Activated naive CD8-positive, alpha-beta T cell treated with anti-CD3 and anti-CD28 coated beads, Interleukin-2, amount 50 U/mL, for 16 hours (primary cell): ENCODE data around the gene ARL15.
A peak's percentile ranks its signal among the peaks of the same experiment; 100 is the strongest.

Source experiments
- DNase-seq: peaks from one replicate; pipeline ENCODE4 v3.0.0-alpha.2; 2020; ENCODE audit warnings: low read depth, low spot score

ARL15 gene

DNA sequence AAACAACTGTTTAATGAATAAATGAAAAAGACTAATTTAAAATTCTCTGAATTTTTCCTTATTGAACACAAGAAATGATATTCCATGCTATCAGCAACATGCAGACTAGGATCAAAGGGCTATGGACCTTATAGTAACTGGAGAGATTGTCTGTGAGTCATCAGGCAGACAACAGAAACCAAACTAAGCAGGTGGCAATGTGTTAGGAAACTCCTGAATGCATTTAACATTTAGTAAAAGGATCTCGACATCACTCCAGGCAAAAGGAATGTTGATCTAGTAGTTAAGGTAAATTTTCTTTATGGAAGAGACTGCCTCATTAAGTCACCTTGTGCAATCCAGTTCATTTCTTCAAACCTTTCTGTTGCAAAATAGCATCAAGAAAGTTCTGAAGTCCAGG, 58.4 kb downstream of the ARL15 start:
- DNase-seq = no peak

DNA sequence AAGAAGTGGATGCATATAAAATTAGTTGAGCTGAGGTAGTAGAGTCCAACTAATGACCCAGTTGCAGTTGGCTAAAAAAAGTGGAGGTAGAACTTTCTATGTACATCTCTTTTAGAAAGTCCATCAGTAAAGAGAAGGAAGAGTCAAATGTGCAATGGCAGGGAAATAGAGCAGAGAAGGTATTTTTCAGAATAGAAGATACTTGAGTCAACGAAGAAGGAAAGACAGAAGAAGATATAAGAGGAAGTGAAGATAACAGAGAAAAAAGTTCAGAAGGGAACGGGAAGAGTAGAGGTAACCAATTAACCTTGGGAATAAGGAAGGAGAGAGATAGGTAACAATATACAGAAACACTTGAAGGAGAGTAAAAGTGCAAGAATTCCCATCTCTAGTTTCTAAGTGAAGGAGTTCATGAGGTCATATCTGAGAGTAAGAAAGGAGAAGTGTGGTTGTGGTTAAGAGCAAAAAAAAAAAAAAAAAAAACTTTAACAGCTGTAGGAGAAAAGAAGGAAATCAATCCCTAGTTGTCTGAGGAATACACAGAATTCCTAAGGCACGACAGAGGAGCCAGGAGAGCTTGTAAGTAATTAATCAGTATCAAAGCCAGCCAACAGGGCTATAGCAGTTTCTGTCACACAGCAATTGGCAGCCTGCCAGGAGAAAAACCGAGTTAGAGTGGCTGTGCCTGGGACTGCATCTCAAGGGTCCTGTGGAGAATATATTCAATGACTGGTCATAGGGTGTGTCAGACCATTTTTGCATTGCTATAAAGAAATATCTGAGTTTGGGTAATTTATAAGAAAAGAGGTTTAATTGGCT, 61.0 kb downstream of the ARL15 start:
- no peak for DNase-seq

DNA sequence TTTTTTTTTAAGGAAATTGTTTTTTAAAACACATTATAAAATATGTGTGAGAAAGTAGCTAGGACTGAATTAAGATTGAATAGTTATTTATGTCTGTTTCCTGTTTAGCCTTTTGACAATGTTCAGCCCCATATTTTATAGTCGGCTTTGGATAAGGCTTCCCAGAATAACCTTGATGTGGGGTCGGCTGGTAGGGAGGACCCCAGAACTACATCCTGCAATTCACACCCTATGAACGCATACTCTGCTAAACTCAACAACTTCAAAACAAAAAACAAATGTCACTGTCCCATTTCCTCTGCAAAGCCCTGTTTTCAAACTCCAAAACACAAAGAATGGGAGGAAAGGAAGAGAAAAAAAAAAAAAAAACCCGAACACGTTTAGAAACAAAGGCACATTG, 63.1 kb downstream of the ARL15 start:
- DNase-seq = no peak

DNA sequence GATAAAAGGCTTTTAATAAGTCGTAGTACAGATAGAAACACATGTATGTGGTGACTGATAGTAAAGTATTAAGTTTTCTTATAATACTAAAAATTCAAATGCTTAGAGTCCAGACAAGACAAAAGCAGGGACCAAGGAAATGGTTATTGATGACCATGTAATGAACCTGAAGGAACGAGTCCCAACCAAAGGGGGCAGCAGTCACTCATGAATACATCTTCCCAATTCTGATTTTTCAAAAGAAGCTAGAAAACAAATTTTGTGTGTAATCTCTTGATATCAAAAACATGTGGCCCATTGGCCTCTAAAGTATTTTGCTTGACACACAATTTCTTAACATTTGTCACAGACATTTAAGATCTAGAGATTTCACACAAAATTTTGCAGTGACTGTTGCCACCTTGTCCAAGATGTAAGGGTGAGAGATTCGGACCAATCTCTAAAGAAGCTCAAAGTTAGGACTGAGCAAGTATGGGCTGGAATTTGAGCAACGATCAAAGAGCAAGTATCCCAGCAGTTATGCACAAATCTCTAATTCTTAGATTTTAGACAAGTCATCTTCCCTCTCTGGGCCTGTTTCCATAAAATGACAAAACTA, 66.8 kb downstream of the ARL15 start:
- DNase-seq = no peak

DNA sequence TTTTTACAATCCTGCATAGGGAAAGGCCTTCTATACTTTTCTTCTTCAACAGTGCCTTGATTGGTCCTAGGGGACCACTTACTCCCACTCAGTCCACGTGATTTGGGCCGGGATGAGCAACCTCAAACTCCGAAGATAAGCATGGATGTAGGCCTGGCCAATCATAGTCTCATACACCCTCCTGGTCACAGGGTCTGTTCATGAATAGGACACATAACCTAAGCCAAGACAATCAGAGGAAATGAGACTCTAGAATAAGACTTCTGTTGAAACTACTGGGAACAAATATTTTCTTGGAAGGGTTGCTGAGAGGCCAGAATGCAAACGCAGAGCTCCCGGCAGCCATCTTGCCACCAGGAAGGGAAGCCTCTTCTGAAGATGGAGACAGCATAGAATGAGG, 68.1 kb downstream of the ARL15 start:
- no peak for DNase-seq

DNA sequence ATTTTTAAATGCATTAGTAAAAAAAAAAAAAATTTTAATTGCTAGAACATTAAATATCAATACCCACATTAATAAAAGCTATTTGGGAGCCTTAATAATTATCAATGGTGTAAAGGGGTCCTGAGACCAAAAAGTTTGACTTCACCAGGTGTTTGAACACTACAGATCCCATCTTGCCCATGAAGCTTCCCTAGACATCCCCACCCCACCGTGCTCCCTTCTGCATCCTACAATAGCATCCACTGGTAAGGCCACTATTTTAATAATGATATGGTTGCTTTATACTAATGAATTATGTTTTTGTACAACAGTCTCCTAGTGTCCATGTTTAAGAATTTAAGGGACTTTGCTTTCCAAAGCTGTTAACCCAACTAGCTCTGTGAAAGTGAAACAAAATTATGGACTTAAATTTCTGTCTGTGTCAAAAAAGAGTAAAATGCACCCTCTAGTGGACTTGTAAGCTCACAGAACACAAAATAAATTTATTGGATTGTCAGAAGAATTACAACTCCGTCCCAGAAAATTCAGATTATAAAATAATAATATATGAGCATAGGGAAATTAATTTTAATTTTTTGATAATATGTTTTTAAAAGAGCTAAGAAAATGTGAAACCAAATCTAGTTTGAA, 76.0 kb downstream of the ARL15 start:
- DNase-seq = no peak

DNA sequence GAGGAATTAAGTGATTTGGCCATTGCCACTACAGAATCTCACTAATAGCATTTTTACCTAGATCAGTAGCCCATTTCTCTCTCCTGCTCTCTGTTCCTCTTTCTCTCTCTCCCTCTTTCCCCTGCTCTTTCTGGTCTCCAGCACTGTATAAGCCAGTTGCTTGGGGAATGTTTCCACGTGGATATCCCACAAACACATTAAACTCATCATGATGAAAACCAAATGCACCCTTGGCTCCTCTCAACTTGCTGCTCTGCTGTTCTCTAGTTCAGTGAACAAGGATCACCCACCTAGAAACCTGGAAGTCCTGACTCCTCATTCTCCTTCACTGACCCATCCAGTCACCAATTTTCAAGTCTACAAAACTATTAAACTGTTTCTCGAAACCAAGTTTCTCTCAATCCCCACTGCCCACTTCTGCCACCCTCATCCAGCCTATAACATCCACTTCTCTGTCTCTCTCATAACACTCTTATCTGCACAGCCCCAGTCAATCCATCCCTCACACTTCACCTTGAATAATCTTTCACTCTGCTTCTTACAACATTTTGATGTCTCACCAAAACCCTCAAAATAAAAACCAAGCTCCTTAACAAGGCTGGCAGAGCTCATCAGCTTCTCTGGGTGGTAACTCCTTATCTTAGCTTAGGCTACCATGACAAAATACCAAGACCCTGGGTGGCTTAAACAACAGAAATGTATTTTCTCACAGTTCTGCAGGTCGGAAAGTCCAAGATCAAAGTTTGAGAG, 79.3 kb downstream of the ARL15 start:
- no peak for DNase-seq

DNA sequence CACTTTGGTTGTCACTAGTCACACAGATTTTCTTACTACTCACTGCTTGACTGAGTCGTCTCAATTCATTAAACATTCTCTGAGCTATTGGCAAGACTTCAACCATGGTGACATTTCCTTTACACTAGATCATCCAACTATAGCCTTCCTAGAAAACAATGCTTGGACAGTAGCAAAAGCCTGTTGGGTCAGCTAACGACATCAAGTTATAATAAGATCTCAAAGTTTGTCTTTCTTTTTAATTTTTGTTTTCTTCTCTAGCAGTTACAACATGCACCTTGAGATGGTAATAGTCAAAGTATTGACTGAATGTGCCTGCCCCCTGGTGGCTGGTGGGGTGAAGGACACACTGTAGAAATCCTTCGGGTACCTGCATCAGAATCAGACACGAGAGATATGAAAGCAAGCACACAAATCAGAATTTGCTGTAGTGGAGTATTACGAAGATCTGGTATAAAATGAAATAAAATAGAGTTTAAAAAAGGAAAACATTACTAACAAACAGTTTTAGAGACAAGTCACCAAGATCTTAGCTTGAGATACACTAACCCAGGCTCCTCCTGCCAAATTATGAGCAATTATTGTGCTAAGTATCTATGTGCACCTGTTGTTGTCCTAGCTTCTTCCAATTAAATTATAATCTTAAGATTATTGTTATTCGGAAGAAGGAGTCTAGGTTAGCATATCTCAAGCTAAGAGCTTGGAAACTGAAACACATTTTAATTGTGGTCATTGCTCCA, 81.2 kb downstream of the ARL15 start:
- DNase-seq = peak; percentile 34

DNA sequence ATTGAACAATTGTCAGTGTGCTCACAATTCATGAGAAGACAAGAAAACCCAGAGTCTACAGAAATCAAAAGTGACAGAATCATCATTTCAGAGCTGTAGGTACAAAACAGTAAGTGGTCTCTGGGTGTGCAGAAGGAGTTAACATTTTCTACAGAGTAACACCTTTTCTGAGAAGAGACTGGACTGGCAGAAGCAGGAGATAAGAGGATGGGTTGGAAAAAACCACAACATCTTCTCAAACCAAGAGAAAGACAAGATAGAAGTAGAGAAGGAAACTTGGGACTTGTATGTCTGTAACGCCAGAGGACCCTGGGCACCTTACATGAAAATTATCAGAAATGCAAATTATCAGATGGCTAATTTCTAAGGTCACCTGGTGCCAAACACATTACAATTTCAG, 82.6 kb downstream of the ARL15 start:
- no peak for DNase-seq

DNA sequence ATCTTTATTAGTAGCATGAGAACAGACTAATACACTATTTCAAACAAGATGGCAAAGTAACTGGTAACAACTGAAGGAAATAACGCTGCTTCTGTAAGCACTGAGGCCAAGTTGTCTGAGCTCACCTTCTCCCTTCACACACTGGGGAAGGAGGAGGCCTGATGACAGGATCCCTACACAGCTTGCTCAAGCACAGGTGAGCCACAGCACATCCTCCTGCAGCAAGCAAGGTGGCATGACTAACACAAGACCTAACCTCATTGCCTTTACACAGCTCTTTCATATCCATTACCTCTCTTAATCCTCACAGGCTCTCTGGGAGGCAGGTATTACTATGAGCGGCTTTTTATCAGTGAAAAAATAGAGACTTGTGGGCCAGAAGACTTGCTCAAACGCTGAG, 83.3 kb downstream of the ARL15 start:
- no peak for DNase-seq

DNA sequence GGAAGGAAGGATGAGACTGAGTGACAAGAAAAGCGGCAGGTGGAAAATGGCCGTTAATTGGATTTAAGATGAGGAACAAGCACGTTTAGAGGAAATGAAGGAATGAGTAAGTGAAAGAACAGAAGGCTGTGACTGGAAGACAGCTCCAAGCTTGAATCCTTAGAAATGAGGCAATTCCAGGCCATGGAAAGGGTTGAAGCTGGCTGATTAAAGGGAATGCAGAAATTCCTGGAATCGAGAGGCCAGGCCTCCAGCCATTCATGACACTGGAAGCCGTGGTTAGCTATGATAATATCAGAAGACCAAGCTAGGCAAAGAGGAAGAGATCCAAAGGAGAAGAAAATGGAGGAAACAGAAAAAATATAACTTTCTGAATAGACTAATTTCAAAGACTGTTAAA, 84.2 kb downstream of the ARL15 start:
- DNase-seq = no peak

DNA sequence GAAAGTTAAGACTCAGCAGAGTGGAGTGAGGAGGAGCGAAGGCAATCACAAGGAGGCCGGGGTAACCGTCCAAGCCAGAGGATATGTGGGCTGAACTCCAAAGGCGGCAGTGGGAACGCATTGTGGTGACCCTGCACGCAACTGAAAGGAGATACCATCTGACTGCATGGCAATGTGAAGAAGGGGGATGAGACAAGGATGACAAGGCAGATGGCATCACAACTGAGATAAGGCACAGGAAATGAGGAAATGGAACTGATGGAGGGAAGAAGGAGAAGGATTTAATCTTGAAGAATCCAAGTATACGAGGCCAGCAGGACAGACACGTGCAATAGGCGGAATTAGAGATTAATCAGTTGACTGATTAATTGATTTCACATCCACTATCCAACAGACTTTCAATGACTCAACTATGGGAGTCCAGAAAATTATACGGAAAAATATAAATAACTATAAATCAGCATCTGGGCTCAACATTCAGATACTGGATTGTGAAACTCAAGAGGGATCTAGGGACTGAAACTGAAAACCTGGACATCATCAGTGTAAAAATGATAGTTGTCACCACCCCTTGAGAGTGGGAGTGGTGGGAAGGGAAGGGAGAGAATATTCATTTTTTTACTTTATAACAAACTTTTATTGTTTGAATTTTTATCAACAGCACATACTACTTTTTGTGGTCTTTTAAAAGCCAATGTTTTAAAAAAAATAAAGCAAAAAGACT, 86.1 kb downstream of the ARL15 start:
- DNase-seq = no peak

DNA sequence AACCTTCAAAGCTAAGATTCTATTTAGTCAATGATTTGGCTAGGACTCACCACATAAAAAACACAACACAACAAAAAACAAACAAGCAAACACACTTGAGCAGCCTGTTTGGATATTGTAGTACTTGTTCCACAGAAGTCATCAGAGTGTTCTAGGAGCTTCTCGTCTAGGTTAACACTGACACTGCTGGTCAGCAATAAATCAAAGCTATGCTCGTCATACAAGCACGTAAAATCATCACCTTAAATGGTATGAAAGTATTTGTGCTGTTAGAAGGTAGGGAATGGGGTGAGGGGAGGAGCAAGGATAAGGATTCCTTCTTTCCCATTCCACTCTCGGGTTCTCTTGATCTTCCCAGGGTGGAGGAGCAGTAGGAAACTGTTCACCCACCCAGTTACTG, 88.0 kb downstream of the ARL15 start:
- DNase-seq = no peak

DNA sequence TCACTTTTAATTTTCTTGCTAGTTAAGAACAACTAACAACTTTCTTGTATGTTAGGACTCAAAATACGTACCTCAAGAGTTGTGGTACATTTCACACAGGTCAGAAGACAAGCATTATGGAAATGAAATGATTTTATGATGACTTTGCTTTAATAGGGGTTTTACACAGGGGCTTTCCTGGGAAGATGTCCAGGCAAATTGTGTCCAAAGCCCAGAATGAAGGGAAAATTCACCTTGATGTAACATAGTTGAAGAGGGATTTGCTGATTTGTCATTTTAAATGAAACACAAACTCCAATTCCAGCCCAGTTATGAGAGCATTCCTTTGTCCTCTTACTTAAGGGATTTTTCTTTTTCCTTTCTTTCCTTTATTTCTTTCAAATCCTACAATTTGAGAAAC, 89.2 kb downstream of the ARL15 start:
- no peak for DNase-seq

DNA sequence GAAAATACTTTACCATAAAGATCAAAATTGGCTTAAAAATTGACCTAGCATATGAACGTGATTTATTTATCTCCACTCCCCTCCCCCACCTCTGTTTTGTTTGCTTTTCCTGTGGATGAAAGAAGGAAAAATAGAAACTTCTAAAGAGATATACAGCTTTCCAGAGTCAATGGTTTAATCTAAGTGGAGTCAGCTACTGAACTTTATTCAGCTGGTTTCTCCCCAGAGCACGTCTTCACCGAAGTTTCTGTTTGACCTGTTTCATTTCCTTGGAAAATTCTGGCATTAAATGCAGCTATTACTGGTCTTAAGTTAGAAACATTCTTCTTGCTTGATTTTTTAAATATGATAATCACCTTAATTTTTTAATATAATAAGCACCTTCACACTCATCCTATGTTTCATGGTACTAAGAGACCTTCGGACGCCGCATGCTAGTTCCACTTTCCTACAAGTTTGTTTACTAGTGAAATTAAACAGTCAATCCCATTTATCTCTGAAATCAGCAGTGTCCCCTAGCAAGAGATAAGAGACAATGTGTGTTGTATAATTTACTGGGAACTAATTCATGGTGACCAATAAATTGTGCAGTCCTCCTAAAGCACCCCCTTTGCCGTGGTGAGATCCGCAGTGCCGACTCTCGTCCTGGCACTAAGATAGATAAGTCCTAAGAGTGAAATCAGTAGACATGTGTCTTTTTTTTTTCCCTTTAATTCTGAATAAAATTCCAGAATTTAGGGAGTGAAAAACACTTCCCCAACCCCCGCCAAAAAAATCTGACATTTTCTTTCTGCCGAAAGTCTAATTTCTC, 89.9 kb downstream of the ARL15 start:
- DNase-seq = no peak

DNA sequence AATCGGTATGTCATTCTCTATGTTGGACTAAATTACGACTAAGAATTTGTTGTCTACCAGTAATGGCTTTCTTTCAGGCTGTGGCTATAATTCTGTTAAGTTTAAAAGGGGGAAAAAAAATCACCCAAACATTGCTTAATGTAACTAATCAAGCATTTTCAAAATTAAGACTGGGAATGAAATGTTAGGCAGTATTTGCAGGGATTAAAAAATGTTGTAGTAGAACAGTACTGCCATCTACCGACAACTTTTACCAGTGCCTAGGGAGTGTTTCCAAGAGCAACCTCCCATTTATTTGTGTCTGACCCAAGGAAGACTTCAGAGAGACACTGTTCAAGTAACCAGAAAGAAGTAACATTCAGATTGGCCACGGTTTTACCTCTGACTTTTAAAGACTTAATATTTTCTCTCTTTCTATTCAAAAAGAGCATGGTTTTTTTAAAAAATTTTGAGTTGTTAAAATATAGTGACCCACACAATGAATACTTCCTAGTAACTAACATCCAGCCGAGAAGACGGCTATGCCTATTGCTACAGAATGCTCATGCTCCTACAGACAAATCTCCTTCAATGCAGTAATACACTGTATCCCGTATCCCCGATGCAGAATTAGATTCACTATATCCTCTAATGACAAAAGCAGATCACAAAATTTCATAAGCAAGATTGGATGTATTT, 92.4 kb downstream of the ARL15 start:
- no peak for DNase-seq

DNA sequence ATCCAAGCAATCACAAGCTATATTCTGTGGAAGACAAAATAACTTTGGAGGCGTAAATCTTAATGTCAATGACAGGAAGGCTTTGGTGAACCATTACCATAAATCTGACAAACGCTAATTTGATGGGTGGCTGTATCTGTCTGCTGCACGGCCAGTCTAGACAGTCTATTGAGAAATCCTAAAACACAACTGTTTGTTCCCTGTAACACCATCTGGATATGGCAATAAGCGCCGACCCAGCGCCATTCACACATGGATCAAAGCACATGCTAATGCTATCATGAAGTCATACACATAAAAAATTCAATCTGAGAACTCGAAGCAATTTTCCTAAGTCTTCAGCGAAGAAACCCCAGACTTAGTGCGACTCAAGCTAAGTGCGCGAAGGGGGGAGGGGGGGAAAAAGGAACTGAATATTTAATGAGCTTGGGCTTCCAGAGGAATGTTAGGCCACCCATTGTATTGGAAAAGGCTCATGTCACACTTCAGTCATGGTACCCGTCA, 95.1 kb downstream of the ARL15 start:
- no peak for DNase-seq

DNA sequence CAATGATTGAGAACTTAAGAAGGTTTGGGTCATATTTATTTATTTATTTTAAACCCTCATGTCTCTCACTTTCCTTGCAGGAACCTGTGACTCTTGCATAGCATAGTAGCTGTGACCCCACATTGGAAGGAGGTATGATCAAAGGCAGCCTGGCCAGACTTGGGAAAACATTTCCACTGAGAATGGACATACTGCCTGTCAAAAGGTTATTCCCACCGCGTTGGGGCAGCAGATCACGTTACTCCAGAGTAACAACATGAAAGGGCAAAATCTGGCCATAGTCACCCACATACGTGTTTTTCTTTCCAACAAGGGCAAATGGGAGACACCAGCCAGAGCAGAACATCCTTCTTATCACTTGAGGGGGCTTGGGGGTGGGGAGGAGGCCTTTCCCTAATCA, 95.7 kb downstream of the ARL15 start:
- DNase-seq = no peak

DNA sequence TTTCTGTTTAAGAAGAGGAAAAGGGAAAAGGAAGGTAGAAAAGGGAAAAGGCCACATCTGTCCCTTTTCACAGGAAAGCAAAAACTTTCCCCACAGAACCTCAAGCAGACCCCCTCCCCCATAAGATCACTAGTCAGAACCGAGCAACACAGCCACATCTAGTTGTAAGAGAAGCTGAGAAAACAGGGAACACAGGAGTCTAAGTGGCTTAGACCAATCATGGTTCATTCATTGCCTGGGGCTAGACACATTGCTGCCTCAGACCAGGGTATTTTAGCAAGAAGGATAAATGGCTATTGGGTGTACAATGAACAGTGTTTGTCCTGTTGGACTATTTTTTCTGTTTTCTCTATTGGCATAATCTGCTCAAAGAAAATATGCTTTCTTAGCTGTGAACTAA, 98.0 kb downstream of the ARL15 start:
- no peak for DNase-seq
